ENCODE measurements around the gene NDRG2. TPM values are rescaled to one million over a fixed set of nuclear protein-coding genes. Genes with fewer than 3 reads are reported as not detected.

The NDRG2 gene
- total RNA-seq, 2 experiments from 2014 or later: 10.4 to 11.0 TPM

Small RNAs within 50 kb of the gene (microRNA-seq; reads per million reads assigned to microRNA genes)
- gene MIR6717 (ENCODE audit: borderline microRNAs expressed, borderline replicate concordance): not detected

Other genes starting within 250 kb of the NDRG2 start
- 1 to 10 TPM; 2.4 TPM for gene RNASE6, start 243.8 kb downstream of the NDRG2 start, total RNA-seq
- not detected for gene RNASE1, start 222.2 kb downstream of the NDRG2 start, total RNA-seq
- gene RNASE3, start 133.7 kb downstream of the NDRG2 start, total RNA-seq: not detected
- gene RNASE2, start 69.6 kb downstream of the NDRG2 start, total RNA-seq: not detected
- 10 to 100 TPM; 97.4 to 99.6 TPM for gene METTL17, start 35.1 kb downstream of the NDRG2 start, total RNA-seq
- under 1 TPM; 0.25 to 0.37 TPM for gene SLC39A2, start 25.8 kb downstream of the NDRG2 start, total RNA-seq
- gene TPPP2, start 5.2 kb upstream of the NDRG2 start, total RNA-seq: not detected
- gene RNASE13, start 9.7 kb upstream of the NDRG2 start, total RNA-seq: not detected
- gene RNASE7, start 17.3 kb upstream of the NDRG2 start, total RNA-seq: not detected
- not detected for gene RNASE8, start 32.8 kb upstream of the NDRG2 start, total RNA-seq
- gene ARHGEF40, start 45.2 kb upstream of the NDRG2 start, total RNA-seq: under 1 TPM in 1 of 2 experiments, not detected in 1; 0.22 TPM
- gene ZNF219, start 73.6 kb upstream of the NDRG2 start, total RNA-seq: 1 to 10 TPM; 5.0 to 6.2 TPM
- not detected for gene TMEM253, start 76.0 kb upstream of the NDRG2 start, total RNA-seq
- gene OR5AU1, start 131.0 kb upstream of the NDRG2 start, total RNA-seq: not detected
- 100 to 1,000 TPM; 684 to 863 TPM for gene HNRNPC, start 244.4 kb upstream of the NDRG2 start, total RNA-seq